ENCODE data around the gene TRAPPC12. TPM values are rescaled to one million over a fixed set of nuclear protein-coding genes. Genes with fewer than 3 reads are reported as not detected.

The TRAPPC12 gene
- total RNA-seq, 1 experiment from 2014 or later, result 86.2 TPM

DNA sequence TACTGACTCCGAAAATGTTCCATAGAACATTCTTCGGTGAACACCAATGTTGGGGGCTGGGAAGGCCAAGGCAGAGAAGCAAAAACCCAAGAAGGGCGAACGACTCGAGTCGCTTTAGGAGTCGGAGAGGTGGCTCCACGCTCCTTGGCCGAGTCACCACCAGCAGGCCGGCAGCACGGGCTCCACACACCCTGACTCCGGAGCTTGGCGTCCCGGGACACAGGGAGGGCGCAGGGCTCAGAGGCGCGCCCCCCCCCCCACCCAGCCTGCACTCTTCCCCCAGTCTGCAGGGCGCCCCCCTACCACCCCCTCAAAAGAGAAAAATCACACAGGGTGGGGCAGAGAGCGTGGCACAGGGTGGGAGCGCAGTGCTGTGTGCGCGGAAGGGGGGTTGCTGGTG lies 147.4 kb downstream of the TRAPPC12 start:
- Histone ChIP-seq H3K27me3 (ENCODE audit: low read length) (no peaks in the 10 kb centered on the region), H3K4me3 (ENCODE audit: low read length) (no peak overlapping the region), H2AFZ (ENCODE audit: low read length) (no peak overlapping the region), H3K9me3 (ENCODE audit: low read length) (no peaks in the 10 kb centered on the region), H3K79me2 (ENCODE audit: low read length) (no peaks in the 10 kb centered on the region), H3K9me2 (replicated peaks; ENCODE audit: low read length) (no peaks in the 10 kb centered on the region), H3K36me3 (ENCODE audit: low read depth, low read length) (no peaks in the 10 kb centered on the region), H3K9ac (ENCODE audit: low read length) (no peak overlapping the region), H3F3A (ENCODE audit: low read length, unreplicated experiment) (no peaks in the 10 kb centered on the region), H3K27ac (ENCODE audit: low read length) (no peak overlapping the region), H4K20me1 (ENCODE audit: low read length) (no peaks in the 10 kb centered on the region), H3K4me1 (ENCODE audit: insufficient read depth, low read length) (peaks cover 16% of the 10 kb centered on the region), H3K4me2 (ENCODE audit: low read length) (no peak overlapping the region)
- no peak for TF ChIP-seq EZH2 (IDR thresholded peaks at IDR 0.05; ENCODE audit: low read length, unreplicated experiment)
- no peak for TF ChIP-seq EZH2phosphoT487 (IDR thresholded peaks at IDR 0.05; ENCODE audit: borderline replicate concordance, low read length)
- TF ChIP-seq, protein P1, sequence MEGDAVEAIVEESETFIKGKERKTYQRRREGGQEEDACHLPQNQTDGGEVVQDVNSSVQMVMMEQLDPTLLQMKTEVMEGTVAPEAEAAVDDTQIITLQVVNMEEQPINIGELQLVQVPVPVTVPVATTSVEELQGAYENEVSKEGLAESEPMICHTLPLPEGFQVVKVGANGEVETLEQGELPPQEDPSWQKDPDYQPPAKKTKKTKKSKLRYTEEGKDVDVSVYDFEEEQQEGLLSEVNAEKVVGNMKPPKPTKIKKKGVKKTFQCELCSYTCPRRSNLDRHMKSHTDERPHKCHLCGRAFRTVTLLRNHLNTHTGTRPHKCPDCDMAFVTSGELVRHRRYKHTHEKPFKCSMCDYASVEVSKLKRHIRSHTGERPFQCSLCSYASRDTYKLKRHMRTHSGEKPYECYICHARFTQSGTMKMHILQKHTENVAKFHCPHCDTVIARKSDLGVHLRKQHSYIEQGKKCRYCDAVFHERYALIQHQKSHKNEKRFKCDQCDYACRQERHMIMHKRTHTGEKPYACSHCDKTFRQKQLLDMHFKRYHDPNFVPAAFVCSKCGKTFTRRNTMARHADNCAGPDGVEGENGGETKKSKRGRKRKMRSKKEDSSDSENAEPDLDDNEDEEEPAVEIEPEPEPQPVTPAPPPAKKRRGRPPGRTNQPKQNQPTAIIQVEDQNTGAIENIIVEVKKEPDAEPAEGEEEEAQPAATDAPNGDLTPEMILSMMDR (conservative IDR thresholded peaks at IDR 0.05; ENCODE audit: low read depth, low read length), result no peak
- CTCF ChIA-PET, result no interaction called here
- POLR2A ChIA-PET (ENCODE audit: unreplicated experiment), result no interaction called here
- no TSS peak for BruUV-seq (replicated peaks)
- DNase-seq (no peak), ATAC-seq (no peak)
- intact Hi-C loops (cut with micrococcal nuclease), result no loop called here

DNA sequence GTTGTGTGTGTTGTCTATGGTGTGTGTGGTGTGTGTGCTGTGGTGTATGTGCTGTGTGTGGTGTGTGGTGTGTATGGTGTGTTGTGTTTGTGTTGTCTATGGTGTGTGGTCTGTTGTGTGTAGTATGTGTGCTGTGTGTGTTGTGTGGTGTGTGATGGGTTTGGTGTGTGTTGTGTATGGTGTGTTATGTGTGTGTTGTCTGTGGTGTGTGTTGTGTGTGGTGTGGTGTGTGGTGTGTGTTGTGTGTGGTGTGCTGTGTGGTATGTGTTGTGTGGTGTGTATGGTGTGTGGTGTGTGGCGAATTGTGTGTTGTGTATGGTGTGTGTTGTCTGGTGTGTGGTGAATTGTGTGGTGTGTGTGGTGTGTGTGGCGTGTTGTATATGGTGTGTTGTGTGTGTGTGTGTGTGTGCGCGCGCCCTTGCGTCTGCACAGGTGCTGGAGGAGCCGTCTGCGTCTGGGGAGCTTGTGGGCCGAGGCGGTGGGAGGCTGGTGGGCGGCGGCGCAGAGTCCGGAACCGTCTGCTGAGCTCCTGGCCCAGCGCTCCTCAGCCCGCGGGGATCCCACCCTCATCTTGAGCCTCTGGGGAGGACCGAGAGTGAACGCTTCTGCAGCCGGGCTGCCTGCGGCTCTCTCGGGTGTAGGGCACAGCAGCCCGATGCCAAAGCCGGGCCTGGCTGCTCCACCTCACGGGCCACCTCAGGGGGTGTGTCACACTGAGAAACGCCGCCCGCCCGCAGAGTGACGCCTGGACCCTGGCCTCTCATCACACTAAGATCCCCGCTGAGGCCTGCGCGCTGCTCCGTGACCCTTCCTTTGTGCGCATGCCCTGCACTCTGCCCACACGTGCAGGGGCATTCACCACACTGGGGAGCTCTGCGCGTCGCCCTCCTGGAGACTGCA lies 148.6 kb downstream of the TRAPPC12 start:
- Histone ChIP-seq H3F3A (ENCODE audit: low read length, unreplicated experiment) (no peaks in the 10 kb centered on the region), H3K27me3 (ENCODE audit: low read length) (no peaks in the 10 kb centered on the region), H3K36me3 (ENCODE audit: low read depth, low read length) (no peaks in the 10 kb centered on the region), H3K4me2 (ENCODE audit: low read length) (no peak overlapping the region), H3K4me3 (ENCODE audit: low read length) (no peak overlapping the region), H3K4me1 (ENCODE audit: insufficient read depth, low read length) (peaks cover 12% of the 10 kb centered on the region), H3K79me2 (ENCODE audit: low read length) (no peaks in the 10 kb centered on the region), H2AFZ (ENCODE audit: low read length) (no peak overlapping the region), H3K9ac (ENCODE audit: low read length) (no peak overlapping the region), H3K9me2 (replicated peaks; ENCODE audit: low read length) (no peaks in the 10 kb centered on the region), H3K27ac (ENCODE audit: low read length) (no peak overlapping the region), H3K9me3 (ENCODE audit: low read length) (no peaks in the 10 kb centered on the region), H4K20me1 (ENCODE audit: low read length) (no peaks in the 10 kb centered on the region)
- ChIA-PET CTCF (no interaction called here), POLR2A (ENCODE audit: unreplicated experiment) (no interaction called here)
- ATAC-seq, result no peak
- DNase-seq, result no peak
- intact Hi-C loops (cut with micrococcal nuclease), result no loop called here
- BruUV-seq (replicated peaks), result no TSS peak
- TF ChIP-seq, protein P1 (conservative IDR thresholded peaks at IDR 0.05; ENCODE audit: low read depth, low read length), result no peak
- TF ChIP-seq EZH2phosphoT487 (IDR thresholded peaks at IDR 0.05; ENCODE audit: borderline replicate concordance, low read length) (no peak), EZH2 (IDR thresholded peaks at IDR 0.05; ENCODE audit: low read length, unreplicated experiment) (no peak)

Other genes with a start within 250 kb of the TRAPPC12 start
- gene EIPR1, start 1.9 kb upstream of the TRAPPC12 start, total RNA-seq (2014; rRNA removed), result 90.1 and 97.4 TPM in 2 replicates
- 89.8 and 97.8 TPM in 2 replicates for gene ADI1, start 139.8 kb downstream of the TRAPPC12 start, total RNA-seq (2014; rRNA removed)
- 44.5 and 51.1 TPM in 2 replicates for gene RNASEH1, start 178.6 kb downstream of the TRAPPC12 start, total RNA-seq (2014; rRNA removed)
- 1,408 and 1,694 TPM in 2 replicates for gene RPS7, start 195.6 kb downstream of the TRAPPC12 start, total RNA-seq (2014; rRNA removed)
- 0.44 TPM in 1 of 2 replicates, not detected in the other for gene COLEC11, start 215.4 kb downstream of the TRAPPC12 start, total RNA-seq (2014; rRNA removed)

Measured in PC-3 (cell line).